HEK293 (cell line): ENCODE data around the gene PRELID1.

Experiments
- KLF9 ChIP-seq: fragments of 450-650 bp; formaldehyde crosslinking; IDR thresholded peaks from 2 replicates; pipeline ENCODE4 v1.5.1; 2016; ENCODE audit warnings: missing biosample characterization, missing genetic modification characterization, low read depth
- MYNN ChIP-seq: fragments of 450-650 bp; formaldehyde crosslinking; IDR thresholded peaks from 2 replicates; pipeline ENCODE4 v1.5.1; 2016; ENCODE audit warnings: missing biosample characterization, missing genetic modification characterization, borderline replicate concordance
- RBAK ChIP-seq: fragments of 450-650 bp; formaldehyde crosslinking; IDR thresholded peaks from 2 replicates; pipeline ENCODE4 v1.5.1; 2016; ENCODE audit warnings: missing biosample characterization, missing genetic modification characterization
- YY1 ChIP-seq: fragments of 450-650 bp; formaldehyde crosslinking; IDR thresholded peaks from 2 replicates; pipeline ENCODE4 v1.5.1; 2018; ENCODE audit warnings: missing biosample characterization, missing genetic modification characterization
- ZBTB7A ChIP-seq: fragments of 450-650 bp; formaldehyde crosslinking; IDR thresholded peaks from 2 replicates; pipeline ENCODE4 v1.5.1; 2016; ENCODE audit warnings: low read depth, missing biosample characterization, missing genetic modification characterization
- ZNF138 ChIP-seq: fragments of 450-650 bp; formaldehyde crosslinking; IDR thresholded peaks from 2 replicates; pipeline ENCODE4 v1.5.1; 2016; ENCODE audit warnings: missing biosample characterization, missing genetic modification characterization, borderline replicate concordance
- ZNF324 ChIP-seq: fragments of 450-650 bp; formaldehyde crosslinking; IDR thresholded peaks from 2 replicates; pipeline ENCODE4 v1.5.1; 2016; ENCODE audit warnings: missing biosample characterization, missing genetic modification characterization
- ZNF350 ChIP-seq: fragments of 450-650 bp; formaldehyde crosslinking; IDR thresholded peaks from 2 replicates; pipeline ENCODE4 v1.5.0; 2017; ENCODE audit warnings: missing biosample characterization, mild to moderate bottlenecking, missing genetic modification characterization
- ZNF768 ChIP-seq: fragments of 450-650 bp; formaldehyde crosslinking; IDR thresholded peaks from 2 replicates; pipeline ENCODE4 v1.5.1; 2018; ENCODE audit warnings: missing biosample characterization, mild to moderate bottlenecking, missing genetic modification characterization
- ZNF792 ChIP-seq: fragments of 450-650 bp; formaldehyde crosslinking; IDR thresholded peaks from 2 replicates; pipeline ENCODE4 v1.5.1; 2016; ENCODE audit warnings: missing biosample characterization, missing genetic modification characterization
- TF ChIP-seq, protein P1 (sequence below): fragments of 450-650 bp; formaldehyde crosslinking; IDR thresholded peaks from 2 replicates; pipeline ENCODE4 v1.5.1; 2016; ENCODE audit warnings: missing biosample characterization, missing genetic modification characterization
- TF ChIP-seq, protein P2 (sequence below): fragments of 450-650 bp; formaldehyde crosslinking; IDR thresholded peaks from 2 replicates; pipeline ENCODE4 v1.5.1; 2016; ENCODE audit warnings: missing biosample characterization, missing genetic modification characterization
- TF ChIP-seq, protein P3 (sequence below): fragments of 450-650 bp; formaldehyde crosslinking; IDR thresholded peaks from 2 replicates; pipeline ENCODE4 v1.5.1; 2017; ENCODE audit warnings: missing biosample characterization, missing genetic modification characterization
- TF ChIP-seq, protein P4 (sequence below): fragments of 450-650 bp; formaldehyde crosslinking; IDR thresholded peaks from 2 replicates; pipeline ENCODE4 v1.5.1; 2016; ENCODE audit warnings: missing biosample characterization, missing genetic modification characterization, low read depth

DNA sequence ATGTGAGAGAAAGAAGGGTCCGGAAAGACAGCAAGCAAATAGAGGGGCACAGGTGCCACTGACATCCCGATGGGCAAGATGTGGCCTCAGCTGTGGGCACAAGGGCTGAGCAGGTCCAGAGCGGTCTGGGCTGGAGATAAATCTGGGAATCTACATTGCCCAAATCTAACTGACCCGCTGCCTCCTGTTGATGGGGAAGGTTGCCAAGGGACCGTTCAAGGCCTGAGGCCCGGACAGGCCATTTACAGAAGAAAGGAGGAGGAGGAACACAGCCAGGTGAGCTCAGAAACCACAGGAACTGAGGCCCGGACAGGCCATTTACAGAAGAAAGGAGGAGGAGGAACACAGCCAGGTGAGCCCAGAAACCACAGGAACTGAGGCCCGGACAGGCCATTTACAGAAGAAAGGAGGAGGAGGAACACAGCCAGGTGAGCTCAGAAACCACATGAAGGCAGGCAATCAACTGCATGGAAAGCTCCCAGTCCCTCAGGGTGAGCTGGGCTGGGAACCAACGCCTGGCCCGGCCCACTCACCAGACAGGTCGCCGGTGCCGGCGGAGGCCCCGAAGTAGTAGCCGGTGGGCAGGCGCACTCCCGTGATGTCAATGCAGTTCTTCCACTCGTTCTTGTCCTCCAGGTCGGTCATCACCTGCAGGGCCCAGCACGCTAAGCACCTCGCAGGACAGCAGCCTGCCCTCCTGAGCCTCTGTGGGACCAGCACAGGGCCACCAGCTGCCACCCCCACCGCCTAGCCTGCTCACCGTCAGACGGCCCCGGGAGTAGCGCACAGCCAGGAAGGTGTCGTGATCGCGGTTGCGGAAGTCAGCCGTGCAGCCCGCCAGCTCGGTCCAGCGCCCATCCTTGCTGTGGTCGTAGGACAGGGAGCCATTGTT, 33.2 kb downstream of the PRELID1 start:
- TF ChIP-seq, protein P1, sequence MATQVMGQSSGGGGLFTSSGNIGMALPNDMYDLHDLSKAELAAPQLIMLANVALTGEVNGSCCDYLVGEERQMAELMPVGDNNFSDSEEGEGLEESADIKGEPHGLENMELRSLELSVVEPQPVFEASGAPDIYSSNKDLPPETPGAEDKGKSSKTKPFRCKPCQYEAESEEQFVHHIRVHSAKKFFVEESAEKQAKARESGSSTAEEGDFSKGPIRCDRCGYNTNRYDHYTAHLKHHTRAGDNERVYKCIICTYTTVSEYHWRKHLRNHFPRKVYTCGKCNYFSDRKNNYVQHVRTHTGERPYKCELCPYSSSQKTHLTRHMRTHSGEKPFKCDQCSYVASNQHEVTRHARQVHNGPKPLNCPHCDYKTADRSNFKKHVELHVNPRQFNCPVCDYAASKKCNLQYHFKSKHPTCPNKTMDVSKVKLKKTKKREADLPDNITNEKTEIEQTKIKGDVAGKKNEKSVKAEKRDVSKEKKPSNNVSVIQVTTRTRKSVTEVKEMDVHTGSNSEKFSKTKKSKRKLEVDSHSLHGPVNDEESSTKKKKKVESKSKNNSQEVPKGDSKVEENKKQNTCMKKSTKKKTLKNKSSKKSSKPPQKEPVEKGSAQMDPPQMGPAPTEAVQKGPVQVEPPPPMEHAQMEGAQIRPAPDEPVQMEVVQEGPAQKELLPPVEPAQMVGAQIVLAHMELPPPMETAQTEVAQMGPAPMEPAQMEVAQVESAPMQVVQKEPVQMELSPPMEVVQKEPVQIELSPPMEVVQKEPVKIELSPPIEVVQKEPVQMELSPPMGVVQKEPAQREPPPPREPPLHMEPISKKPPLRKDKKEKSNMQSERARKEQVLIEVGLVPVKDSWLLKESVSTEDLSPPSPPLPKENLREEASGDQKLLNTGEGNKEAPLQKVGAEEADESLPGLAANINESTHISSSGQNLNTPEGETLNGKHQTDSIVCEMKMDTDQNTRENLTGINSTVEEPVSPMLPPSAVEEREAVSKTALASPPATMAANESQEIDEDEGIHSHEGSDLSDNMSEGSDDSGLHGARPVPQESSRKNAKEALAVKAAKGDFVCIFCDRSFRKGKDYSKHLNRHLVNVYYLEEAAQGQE (tag by site-specific recombination), result no peak
- no peak for TF ChIP-seq ZNF768 (tag by site-specific recombination)
- no peak for TF ChIP-seq YY1 (tag by site-specific recombination)
- TF ChIP-seq RBAK (tag by site-specific recombination), result no peak
- no peak for TF ChIP-seq ZNF350 (tag by site-specific recombination)
- TF ChIP-seq, protein P2, sequence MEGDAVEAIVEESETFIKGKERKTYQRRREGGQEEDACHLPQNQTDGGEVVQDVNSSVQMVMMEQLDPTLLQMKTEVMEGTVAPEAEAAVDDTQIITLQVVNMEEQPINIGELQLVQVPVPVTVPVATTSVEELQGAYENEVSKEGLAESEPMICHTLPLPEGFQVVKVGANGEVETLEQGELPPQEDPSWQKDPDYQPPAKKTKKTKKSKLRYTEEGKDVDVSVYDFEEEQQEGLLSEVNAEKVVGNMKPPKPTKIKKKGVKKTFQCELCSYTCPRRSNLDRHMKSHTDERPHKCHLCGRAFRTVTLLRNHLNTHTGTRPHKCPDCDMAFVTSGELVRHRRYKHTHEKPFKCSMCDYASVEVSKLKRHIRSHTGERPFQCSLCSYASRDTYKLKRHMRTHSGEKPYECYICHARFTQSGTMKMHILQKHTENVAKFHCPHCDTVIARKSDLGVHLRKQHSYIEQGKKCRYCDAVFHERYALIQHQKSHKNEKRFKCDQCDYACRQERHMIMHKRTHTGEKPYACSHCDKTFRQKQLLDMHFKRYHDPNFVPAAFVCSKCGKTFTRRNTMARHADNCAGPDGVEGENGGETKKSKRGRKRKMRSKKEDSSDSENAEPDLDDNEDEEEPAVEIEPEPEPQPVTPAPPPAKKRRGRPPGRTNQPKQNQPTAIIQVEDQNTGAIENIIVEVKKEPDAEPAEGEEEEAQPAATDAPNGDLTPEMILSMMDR (tag by site-specific recombination), result no peak
- no peak for TF ChIP-seq ZBTB7A
- TF ChIP-seq KLF9 (tag by site-specific recombination), result no peak
- TF ChIP-seq ZNF324 (tag by site-specific recombination), result no peak
- TF ChIP-seq, protein P3, sequence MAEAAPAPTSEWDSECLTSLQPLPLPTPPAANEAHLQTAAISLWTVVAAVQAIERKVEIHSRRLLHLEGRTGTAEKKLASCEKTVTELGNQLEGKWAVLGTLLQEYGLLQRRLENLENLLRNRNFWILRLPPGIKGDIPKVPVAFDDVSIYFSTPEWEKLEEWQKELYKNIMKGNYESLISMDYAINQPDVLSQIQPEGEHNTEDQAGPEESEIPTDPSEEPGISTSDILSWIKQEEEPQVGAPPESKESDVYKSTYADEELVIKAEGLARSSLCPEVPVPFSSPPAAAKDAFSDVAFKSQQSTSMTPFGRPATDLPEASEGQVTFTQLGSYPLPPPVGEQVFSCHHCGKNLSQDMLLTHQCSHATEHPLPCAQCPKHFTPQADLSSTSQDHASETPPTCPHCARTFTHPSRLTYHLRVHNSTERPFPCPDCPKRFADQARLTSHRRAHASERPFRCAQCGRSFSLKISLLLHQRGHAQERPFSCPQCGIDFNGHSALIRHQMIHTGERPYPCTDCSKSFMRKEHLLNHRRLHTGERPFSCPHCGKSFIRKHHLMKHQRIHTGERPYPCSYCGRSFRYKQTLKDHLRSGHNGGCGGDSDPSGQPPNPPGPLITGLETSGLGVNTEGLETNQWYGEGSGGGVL (tag by site-specific recombination), result no peak
- TF ChIP-seq, protein P4, sequence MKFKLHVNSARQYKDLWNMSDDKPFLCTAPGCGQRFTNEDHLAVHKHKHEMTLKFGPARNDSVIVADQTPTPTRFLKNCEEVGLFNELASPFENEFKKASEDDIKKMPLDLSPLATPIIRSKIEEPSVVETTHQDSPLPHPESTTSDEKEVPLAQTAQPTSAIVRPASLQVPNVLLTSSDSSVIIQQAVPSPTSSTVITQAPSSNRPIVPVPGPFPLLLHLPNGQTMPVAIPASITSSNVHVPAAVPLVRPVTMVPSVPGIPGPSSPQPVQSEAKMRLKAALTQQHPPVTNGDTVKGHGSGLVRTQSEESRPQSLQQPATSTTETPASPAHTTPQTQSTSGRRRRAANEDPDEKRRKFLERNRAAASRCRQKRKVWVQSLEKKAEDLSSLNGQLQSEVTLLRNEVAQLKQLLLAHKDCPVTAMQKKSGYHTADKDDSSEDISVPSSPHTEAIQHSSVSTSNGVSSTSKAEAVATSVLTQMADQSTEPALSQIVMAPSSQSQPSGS (tag by site-specific recombination), result no peak
- no peak for TF ChIP-seq ZNF138 (tag by site-specific recombination)
- TF ChIP-seq MYNN (tag by site-specific recombination), result no peak
- no peak for TF ChIP-seq ZNF792 (tag by site-specific recombination)
